IPS-20b (cell line): Measurements from ENCODE around the gene AKT2.

Experiments
- H3K27ac ChIP-seq: one replicate; pipeline ENCODE4 v1.5.1; 2013; ENCODE audit warnings: low read length
- H3K27me3 ChIP-seq: 2 replicates; pipeline ENCODE4 v1.6.1; 2013; ENCODE audit warnings: mild to moderate bottlenecking, low read length, inconsistent platforms; ENCODE audit not compliant: insufficient read depth
- H3K36me3 ChIP-seq: 2 replicates; pipeline ENCODE4 v1.6.1; 2013; ENCODE audit warnings: low read depth, mild to moderate bottlenecking, inconsistent platforms, low read length, moderate library complexity; ENCODE audit not compliant: insufficient read depth
- H3K4me1 ChIP-seq: 2 replicates; pipeline ENCODE4 v1.6.1; 2013; ENCODE audit warnings: mild to moderate bottlenecking, control low read depth, inconsistent platforms, low read length, moderate library complexity; ENCODE audit not compliant: insufficient read depth
- H3K4me3 ChIP-seq: 2 replicates; pipeline ENCODE4 v1.5.1; 2013; ENCODE audit warnings: mild to moderate bottlenecking, low read length, inconsistent platforms
- H3K9ac ChIP-seq: 2 replicates; pipeline ENCODE4 v1.6.1; 2013; ENCODE audit warnings: low read depth, mild to moderate bottlenecking, inconsistent platforms, low read length, moderate library complexity
- H3K9me3 ChIP-seq: 2 replicates; pipeline ENCODE4 v1.6.1; 2013; ENCODE audit warnings: mild to moderate bottlenecking, low read depth, low read length, inconsistent platforms; ENCODE audit not compliant: insufficient read depth

AKT2 gene

DNA sequence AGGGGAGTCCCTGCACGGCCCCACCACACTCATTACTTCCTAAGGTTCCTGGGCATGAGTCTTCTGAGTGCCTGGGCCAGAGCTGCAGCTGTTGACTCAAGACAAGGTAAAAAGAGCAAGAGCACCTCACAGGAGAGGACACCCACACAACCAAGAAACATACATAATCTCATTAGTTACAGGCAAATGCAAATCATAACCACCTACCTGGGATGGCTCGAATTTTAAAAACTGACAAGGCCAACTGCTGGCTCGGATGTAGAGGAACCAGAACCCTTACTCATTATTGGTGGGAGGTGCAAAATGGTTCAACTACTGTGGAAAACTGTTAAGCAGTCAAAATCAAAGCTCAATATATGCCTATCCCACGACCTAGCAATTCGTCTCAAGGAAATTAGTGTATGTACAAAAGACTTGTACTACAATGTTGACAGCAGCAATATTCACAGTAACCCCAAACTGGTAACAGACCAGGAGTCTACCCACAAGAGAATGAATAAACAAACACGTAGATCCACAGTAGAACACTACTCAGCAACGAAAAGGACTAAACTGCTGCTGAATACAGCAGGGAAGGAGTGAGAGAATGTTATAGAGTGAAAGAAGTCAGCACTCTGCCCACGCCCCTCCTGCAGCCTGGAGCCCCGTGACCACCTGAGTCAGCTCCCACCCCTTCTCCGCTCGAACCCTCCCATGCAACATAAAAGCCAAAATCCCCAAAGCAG lies 15.8 kb downstream of the AKT2 start:
- H3K9me3 ChIP-seq = no peaks in the 10 kb centered on the region
- H3K4me1 ChIP-seq = no peaks in the 10 kb centered on the region
- H3K36me3 ChIP-seq = peaks cover 11% of the 10 kb centered on the region
- no peak overlapping the region for H3K27ac ChIP-seq
- no peaks in the 10 kb centered on the region for H3K27me3 ChIP-seq
- no peak overlapping the region for H3K4me3 ChIP-seq
- no peak overlapping the region for H3K9ac ChIP-seq

DNA sequence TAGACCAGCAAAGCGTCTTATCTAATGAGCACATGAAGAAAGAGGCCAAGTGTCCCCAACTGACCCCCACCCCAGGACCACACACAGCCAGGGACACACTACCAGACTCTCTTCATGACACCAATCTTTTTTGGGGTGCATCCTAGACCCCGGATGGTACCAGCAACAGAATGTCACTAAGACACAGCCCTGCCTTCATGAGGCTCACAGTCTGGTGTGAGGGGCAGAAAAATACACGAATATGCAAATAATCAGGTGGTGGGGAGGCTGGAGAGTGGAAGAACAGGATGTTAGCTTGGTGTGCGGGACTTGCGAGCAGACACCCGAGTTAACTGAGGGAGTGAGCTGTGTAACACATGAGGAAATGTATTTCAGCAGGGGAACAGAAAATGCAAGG lies 17.5 kb downstream of the AKT2 start:
- Histone ChIP-seq H3K27ac (no peak overlapping the region), H3K27me3 (no peaks in the 10 kb centered on the region), H3K36me3 (peaks cover 27% of the 10 kb centered on the region), H3K9ac (no peak overlapping the region), H3K4me3 (no peak overlapping the region), H3K9me3 (no peaks in the 10 kb centered on the region), H3K4me1 (no peaks in the 10 kb centered on the region)

- H3K36me3 ChIP-seq = peaks cover 33% of the 10 kb centered on the region
- H3K9ac ChIP-seq = no peak overlapping the region
- H3K4me1 ChIP-seq = no peaks in the 10 kb centered on the region
These were observed 18.1 kb downstream of the AKT2 start for GRCh38 chr19:40266912-40267600.

DNA sequence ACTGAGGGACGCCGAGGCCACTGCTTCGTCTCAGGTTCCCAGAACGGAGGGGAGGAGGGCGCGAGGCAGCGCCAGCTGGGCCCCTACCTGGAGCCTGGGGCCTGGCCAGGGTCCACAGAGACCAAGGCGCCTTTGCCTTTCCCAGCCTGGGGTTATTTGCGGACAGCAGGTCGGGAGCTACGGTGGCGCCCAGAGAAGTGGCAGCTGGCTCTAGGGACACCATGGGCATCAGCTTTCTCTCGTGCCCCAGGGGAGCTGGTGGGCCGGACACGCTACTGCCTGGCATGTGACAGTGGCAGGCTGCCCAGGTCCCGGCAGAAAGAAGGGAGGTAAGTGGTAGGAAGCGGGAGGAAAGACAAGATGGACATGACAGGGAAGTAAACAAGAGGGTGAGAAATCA lies 19.0 kb downstream of the AKT2 start:
- H3K27me3 ChIP-seq = no peaks in the 10 kb centered on the region
- no peak overlapping the region for H3K9ac ChIP-seq
- H3K4me1 ChIP-seq = no peaks in the 10 kb centered on the region
- peaks cover 34% of the 10 kb centered on the region for H3K36me3 ChIP-seq
- H3K27ac ChIP-seq = no peak overlapping the region
- H3K4me3 ChIP-seq = no peak overlapping the region
- H3K9me3 ChIP-seq = no peaks in the 10 kb centered on the region

More at GRCh38 chr19:40266912-40267600, 18.1 kb downstream of the AKT2 start:
- no peak overlapping the region for H3K4me3 ChIP-seq
- no peaks in the 10 kb centered on the region for H3K27me3 ChIP-seq
- H3K27ac ChIP-seq = no peak overlapping the region
- H3K9me3 ChIP-seq = no peaks in the 10 kb centered on the region

GRCh38 chr19:40265763-40266099 lies 19.4 kb downstream of the AKT2 start:
- no peaks in the 10 kb centered on the region for H3K27me3 ChIP-seq
- H3K9ac ChIP-seq = no peak overlapping the region
- H3K27ac ChIP-seq = no peak overlapping the region
- H3K9me3 ChIP-seq = no peaks in the 10 kb centered on the region
- peaks cover 34% of the 10 kb centered on the region for H3K36me3 ChIP-seq
- H3K4me3 ChIP-seq = no peak overlapping the region
- no peaks in the 10 kb centered on the region for H3K4me1 ChIP-seq

- Histone ChIP-seq H3K4me1 (no peaks in the 10 kb centered on the region), H3K27me3 (no peaks in the 10 kb centered on the region), H3K27ac (no peak overlapping the region), H3K4me3 (no peak overlapping the region), H3K9me3 (no peaks in the 10 kb centered on the region), H3K9ac (no peak overlapping the region), H3K36me3 (peaks cover 33% of the 10 kb centered on the region)
These were observed 19.9 kb downstream of the AKT2 start for GRCh38 chr19:40265055-40265762.

- Histone ChIP-seq H3K36me3 (peaks cover 30% of the 10 kb centered on the region; the same call in 1 of the 2 replicates), H3K9me3 (no peaks in the 10 kb centered on the region), H3K4me1 (no peaks in the 10 kb centered on the region), H3K27ac (no peak overlapping the region), H3K9ac (no peak overlapping the region; the same call in 1 of the 2 replicates), H3K4me3 (no peak overlapping the region), H3K27me3 (no peaks in the 10 kb centered on the region)
These were observed 20.7 kb downstream of the AKT2 start for GRCh38 chr19:40264314-40265054.

DNA sequence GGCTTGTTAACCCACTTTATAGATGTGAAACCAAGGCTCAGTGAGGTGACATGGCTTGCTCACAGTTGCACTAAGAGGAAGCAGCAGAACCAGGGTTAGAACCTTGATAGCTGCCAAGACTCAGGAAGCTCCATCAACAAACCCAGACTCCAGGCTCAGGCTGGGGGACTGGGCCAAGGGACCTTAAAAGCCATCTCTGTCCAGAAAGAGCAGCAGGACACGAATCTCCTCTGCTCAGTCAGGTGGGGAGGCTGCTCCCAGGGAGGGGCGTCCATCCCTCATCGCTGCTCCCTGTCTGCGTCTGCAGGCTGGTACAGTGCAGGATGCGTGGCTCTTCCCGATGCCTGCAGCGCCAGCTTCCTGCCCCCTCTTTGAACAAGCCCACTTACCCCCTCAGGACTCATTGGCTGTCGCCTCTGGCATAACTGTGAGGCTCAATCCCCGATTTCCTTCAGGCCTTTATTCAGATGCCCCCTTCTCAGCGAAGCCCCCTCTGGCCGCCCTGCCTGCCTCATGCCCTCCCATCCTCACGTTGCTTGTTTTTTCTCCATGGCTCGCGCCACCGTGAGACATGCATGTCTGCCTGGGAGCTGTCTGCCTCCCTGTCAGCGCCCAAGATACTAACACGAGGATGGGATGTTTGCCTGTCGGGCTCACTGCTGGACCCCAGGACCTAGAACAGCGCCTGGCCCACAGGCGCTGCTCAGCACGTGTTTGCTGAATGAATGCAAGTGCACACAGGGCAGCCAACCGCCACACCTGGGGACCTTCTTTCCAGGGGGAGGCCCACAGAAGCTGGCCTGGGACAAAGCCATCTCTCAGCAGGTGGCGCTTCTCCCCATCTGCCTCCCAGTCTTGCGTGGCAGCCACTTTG lies 21.5 kb downstream of the AKT2 start:
- H3K36me3 ChIP-seq = peaks cover 30% of the 10 kb centered on the region; the same call in 1 of the 2 replicates
- no peaks in the 10 kb centered on the region for H3K9me3 ChIP-seq
- H3K27me3 ChIP-seq = no peaks in the 10 kb centered on the region
- no peak overlapping the region for H3K9ac ChIP-seq
- no peak overlapping the region for H3K27ac ChIP-seq
- H3K4me1 ChIP-seq = no peaks in the 10 kb centered on the region
- H3K4me3 ChIP-seq = no peak overlapping the region

GRCh38 chr19:40262422-40262821 lies 22.7 kb downstream of the AKT2 start:
- no peaks in the 10 kb centered on the region for H3K4me1 ChIP-seq
- no peaks in the 10 kb centered on the region for H3K9me3 ChIP-seq
- no peaks in the 10 kb centered on the region for H3K27me3 ChIP-seq
- H3K27ac ChIP-seq = no peak overlapping the region
- no peak overlapping the region for H3K9ac ChIP-seq
- peaks cover 30% of the 10 kb centered on the region; the same call in 1 of the 2 replicates for H3K36me3 ChIP-seq
- H3K4me3 ChIP-seq = no peak overlapping the region

DNA sequence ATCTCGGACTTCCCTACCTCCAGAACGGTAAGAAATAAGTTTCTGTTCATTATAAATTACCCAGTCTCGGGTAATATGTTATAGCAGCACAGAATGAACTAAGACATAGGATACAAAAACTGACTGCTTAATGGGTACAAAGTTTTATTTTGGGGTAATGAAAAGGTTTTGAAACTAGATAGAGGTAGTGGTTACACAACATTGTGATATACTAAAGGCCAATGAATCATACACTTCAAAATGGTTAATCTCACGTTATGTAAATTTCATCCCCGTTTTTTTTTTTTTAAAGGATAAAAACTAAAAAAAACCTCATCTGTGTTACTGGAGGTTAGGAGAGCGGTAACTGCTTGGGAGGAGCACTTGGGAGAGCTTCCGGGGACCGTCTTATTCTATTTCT lies 23.5 kb downstream of the AKT2 start:
- H3K9me3 ChIP-seq = no peaks in the 10 kb centered on the region
- no peaks in the 10 kb centered on the region for H3K27me3 ChIP-seq
- H3K9ac ChIP-seq = no peak overlapping the region
- no peaks in the 10 kb centered on the region for H3K4me1 ChIP-seq
- no peak overlapping the region for H3K27ac ChIP-seq
- H3K4me3 ChIP-seq = no peak overlapping the region
- H3K36me3 ChIP-seq = peaks cover 34% of the 10 kb centered on the region

DNA sequence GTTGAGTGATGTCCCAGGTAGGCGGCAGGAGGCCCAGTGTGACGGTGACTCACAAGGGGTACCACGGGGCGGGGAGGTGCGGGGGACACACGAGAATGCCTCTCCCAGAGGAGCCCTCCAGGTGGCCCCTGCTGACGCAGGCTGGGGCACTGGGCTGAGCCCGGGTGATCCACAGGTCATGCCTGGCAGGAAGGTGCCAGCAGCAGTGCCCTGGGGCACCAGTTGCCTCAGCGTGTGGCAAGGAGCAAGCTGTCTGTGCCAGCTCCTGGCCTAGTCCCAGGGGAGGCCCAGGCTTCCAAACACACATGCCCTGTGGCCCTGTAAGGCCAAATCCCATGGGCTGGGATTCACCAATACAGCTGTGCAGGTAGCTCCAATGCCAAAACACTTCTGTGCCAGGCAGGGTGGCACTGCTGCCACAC lies 28.0 kb downstream of the AKT2 start:
- H3K36me3 ChIP-seq = peaks cover 40% of the 10 kb centered on the region
- no peak overlapping the region for H3K27ac ChIP-seq

More for the DNA sequence above, 28.0 kb downstream of the AKT2 start:
- no peaks in the 10 kb centered on the region for H3K27me3 ChIP-seq
- H3K4me1 ChIP-seq = peaks cover 12% of the 10 kb centered on the region
- H3K9me3 ChIP-seq = no peaks in the 10 kb centered on the region
- H3K4me3 ChIP-seq = no peak overlapping the region
- no peak overlapping the region for H3K9ac ChIP-seq
